KOPT-K1 (cell line): ENCODE results near the gene HSPA5.
A peak's percentile ranks its signal among the peaks of the same experiment; 100 is the strongest.
"Not testable (repeated sequence)": the region's sequence is repeated elsewhere in the genome, so short reads cannot be mapped to it uniquely, and the experiment has no call there.

ENCODE experiments used
- H3K27ac ChIP-seq: fragments of 200-600 bp; sonication (generic); 2 replicates; pipeline ENCODE4 v1.5.1; 2016; ENCODE audit warnings: antibody characterized with exemption, mild to moderate bottlenecking, low read depth, low read length; ENCODE audit not compliant: poor library complexity, severe bottlenecking
- H3K36me3 ChIP-seq: fragments of 200-600 bp; sonication (generic); 2 replicates; pipeline ENCODE4 v1.5.1; 2017; ENCODE audit warnings: antibody characterized with exemption, mild to moderate bottlenecking, low read length, moderate library complexity; ENCODE audit not compliant: insufficient read depth
- H3K9me3 ChIP-seq: fragments of 200-600 bp; sonication (generic); 2 replicates; pipeline ENCODE4 v1.5.1; 2017; ENCODE audit warnings: antibody characterized with exemption, low read length, mild to moderate bottlenecking; ENCODE audit not compliant: insufficient read depth, poor library complexity, severe bottlenecking

Gene HSPA5

DNA sequence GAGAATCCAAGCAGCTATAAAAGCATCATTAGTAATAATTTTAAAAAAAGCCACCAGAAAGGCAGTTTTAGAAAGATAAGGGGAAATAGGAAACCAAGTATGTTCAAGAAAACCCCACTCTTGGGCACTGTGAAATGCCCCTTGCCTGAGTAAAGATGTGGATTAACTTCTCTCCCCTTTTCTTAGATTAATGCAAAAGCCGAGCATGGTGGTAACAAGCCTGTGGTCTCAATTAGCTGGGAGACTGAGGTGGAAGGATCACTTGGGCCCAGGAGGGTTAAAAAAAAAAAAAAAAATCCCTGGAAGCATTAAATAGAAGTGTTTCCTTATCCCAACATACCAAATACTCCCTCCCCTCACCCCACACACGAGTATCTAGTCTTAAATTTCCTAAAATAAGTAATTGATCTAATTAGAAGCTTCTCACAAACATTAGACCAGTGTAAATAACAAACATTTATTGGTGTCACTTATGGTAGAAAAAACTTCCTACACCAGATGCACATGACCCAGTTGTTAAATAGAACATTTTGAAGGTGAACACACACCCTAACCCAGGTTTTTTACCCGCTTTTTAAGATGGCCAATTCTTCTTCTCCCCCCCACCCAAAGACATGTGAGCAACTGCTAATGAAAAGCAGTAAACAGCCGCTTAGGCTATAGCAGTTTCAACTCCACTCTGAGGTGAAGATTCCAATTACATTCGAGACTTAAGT is 5.2 kb downstream of the HSPA5 start:
- Histone ChIP-seq H3K36me3 (peaks cover 72% of the 10 kb centered on the region), H3K27ac (no peak overlapping the region), H3K9me3 (no peaks in the 10 kb centered on the region)

DNA sequence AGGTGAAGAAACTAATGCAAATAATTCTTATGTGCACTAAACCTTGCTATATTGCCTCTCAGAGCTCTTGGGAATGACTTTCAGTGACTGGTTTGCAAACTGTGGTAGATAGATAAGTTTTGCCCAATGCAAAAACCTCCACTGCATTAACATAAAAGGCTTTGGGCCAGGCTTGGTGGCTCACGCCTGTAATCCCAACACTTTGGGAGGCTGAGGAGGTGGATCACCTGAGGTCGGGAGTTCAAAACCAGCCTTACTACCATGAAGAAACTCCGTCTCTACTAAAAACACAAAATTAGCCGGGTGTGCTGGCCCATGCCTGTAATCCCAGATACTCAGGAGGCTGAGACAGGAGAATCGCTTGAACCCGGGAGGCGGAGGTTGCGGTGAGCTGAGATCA is 7.0 kb downstream of the HSPA5 start:
- H3K36me3 ChIP-seq: peaks cover 60% of the 10 kb centered on the region
- not testable (repeated sequence) for H3K27ac ChIP-seq, H3K9me3 ChIP-seq

DNA sequence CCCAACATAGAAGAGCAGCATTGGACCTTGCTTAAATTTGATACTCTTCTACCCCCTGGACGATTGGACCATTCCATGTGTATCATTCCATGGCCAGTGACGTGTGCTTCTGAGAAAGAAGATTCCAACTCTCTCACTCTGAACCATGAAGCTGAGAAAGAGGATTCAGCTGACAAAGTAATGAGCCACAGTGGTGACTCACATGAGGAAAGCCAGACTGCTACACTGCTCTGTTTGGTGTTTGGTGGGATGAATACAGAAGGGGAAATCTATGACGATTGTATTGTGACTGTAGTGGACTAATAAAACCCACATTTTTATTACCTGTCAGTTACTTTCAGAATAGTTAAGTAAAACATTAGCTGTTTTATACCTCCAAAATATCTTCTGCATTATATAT is 7.5 kb downstream of the HSPA5 start:
- no peak overlapping the region for H3K27ac ChIP-seq
- no peaks in the 10 kb centered on the region for H3K9me3 ChIP-seq
- H3K36me3 ChIP-seq: peaks cover 56% of the 10 kb centered on the region

DNA sequence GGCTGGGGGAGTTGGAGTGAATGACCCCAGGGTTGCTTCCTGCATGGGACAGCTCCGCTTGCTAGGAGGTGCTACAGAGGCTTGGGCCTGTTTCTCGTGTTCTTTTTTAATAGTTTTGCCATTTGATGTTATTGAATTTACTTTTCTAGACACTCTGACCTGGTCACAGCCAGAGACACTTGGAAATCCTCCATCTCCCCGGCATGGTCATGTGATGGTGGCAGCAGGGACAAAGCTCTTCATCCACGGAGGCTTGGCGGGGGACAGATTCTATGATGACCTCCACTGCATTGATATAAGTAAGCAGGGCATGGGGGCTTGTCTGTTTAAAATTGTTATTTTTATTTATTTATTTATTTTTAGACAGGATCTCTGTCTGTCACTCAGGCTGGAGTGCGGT is 13.4 kb downstream of the HSPA5 start:
- no peaks in the 10 kb centered on the region for H3K9me3 ChIP-seq
- H3K27ac ChIP-seq: no peak overlapping the region
- H3K36me3 ChIP-seq: peaks cover 16% of the 10 kb centered on the region; the same call in 1 of the 2 replicates

DNA sequence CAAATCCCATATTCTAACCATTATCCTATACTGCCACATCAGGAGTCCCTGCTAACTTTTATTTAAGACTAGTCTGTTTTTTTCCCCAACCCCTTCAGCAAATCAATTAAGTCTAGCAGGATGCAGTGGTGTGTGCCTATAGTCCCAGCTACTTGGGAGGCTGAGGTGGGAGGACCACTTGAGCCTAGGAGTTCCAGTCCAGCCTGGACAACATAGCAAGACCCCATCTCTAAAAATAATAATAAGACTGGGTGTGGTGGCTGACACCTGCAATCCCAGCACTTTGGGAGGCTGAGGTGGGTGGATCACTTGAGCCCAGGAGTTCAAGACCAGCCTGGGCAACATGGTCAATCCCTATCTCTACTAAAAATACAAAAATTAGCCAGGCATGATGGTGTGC is 16.3 kb downstream of the HSPA5 start:
- not testable (repeated sequence) for H3K27ac ChIP-seq, H3K9me3 ChIP-seq
- H3K36me3 ChIP-seq: peaks cover 31% of the 10 kb centered on the region

DNA sequence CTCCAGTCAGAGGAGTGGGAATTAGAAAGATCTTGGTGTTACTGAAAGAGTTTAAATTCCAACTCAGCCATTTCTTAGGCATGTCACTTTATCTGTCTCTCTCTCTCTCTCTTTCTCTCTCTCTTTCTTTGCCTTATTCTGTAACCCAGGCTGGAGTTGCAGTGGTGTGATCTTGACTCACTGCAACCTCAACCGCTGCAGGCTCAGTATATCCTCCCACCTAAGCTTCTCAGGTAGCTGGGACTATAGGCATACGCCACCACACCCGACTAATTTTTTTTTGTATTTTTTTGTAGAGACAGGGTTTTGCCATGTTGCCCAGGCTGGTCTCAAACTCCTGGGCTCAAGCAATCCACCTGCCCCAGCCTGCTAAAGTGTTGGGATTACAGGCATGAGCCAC is 22.5 kb downstream of the HSPA5 start:
- Histone ChIP-seq H3K27ac (no peak overlapping the region), H3K36me3 (peaks cover 39% of the 10 kb centered on the region)

DNA sequence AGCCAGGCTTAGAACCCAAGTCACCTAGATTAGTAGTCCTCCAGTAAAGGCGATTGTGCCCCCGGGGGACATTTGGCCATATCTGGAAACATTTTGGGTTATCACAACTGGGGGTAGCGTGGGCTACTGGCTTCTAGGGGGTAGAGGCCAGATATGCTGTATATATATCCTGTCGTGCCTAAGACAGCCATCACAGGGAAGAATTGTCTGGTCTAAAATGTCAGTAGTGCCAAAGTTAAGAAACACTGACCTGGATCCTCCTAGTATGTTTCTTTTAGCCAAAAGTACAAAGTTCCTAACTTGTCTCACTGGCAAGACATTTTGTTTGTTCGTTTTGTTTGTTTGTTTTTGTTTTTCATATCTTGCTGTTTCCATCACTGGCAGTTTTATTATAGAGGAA is 27.0 kb downstream of the HSPA5 start:
- Histone ChIP-seq H3K9me3 (no peaks in the 10 kb centered on the region), H3K36me3 (peaks cover 37% of the 10 kb centered on the region), H3K27ac (no peak overlapping the region)

More for the DNA sequence above, 22.5 kb downstream of the HSPA5 start:
- no peaks in the 10 kb centered on the region for H3K9me3 ChIP-seq

DNA sequence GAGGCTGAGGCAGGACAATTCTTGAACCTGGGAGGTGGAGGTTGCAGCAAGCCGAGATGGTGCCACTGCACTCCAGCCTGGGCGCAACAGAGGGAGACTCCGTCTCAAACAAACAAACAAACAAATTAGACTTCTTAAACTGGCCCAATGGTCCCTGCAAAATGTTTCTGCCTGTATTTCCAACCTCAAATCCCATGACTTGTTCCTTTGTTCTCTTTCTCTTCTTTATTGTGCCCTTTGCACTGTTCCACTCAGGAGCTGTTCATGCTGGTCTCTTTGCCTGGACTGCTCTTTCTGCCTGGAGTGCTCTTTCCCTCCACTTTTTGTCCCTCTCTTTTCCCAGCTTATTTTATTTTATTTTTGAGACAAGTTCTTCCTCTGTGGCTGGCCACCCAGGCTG is 36.7 kb downstream of the HSPA5 start:
- no peak overlapping the region for H3K27ac ChIP-seq
- peaks cover 38% of the 10 kb centered on the region for H3K36me3 ChIP-seq
- H3K9me3 ChIP-seq: no peaks in the 10 kb centered on the region

DNA sequence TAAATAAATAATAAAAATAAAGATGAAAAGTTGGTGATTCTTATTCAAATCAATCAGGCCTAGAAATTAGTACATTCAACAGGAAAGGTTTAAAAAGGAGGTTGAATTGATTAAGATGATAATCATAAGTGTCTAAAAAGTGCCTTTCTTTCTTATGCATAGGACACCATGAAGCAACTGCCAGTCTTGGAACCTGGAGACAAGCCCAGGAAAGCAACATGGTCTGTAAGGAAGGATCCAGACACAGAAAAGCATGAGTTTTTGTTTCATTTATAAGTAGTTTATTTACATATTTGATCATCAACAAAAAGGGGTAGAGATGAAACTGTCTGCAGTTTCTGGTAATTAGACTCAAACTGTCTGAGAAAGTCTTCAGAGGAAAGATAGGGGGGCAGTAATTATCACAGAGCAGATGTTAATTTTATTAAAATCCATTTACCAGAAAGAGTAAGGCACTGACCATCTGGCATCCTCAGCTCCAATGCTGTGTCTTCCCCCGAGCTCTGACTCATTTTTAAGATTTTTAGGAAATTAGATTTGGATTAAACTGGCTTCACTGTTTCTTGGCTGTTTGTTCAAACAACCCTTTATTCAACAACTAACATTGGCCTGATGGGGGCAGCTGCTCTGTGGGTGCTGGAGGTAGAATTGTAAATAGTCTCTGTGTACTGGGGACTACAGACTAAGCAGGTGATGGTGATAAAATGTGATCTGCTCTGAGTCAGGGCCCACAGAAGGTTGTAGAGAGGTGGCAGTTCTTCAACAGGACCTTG is 38.1 kb downstream of the HSPA5 start:
- Histone ChIP-seq H3K9me3 (no peaks in the 10 kb centered on the region), H3K36me3 (peaks cover 29% of the 10 kb centered on the region), H3K27ac (no peak overlapping the region)

DNA sequence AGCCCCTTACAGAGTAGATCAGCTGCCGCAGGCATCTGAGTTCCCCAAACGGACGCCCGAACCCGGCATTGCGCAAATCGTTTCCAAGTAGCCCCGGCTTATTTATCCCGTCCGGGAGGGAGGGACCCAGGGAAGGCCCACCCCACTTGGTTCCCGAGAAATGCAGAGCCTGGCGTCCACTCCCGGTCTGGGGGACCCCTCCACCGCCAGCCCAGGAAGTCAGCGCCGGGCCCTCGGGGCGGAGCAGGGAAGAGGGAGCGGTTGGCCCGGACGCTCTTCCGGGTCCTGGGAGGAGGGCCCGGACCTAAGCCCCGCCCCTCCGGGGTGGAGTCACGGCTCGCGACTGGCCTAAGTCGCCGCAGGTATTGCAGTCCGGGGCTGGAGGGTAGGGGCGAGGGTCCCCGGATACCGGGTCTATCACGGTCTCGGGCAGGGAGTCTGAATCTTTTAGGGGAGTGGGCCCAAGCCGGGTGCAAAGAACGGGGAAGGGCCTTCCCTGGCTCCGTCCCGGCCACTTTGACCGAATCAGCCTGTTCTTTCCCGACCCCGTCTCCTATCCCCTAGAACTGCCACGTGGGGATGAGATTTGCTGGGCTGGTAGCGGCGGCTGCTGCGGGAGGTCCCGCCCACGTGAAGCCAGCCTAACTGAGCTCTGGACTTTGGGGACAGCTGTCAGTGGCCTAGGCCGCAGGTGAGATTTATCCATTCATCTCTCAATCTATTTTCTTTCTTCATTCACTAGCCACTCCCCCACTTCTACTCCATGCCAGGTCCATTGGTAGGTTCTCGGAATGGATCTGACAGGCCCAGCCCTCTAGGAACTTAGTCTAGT is 40.7 kb downstream of the HSPA5 start, which contains the start of gene RABEPK:
Gene RABEPK, plus strand, starts transcription at position 327 of the 832 bp plus-strand sequence. CDS start 2,472 bp downstream, outside the sequence.
- peaks cover 16% of the 10 kb centered on the region; the same call in 1 of the 2 replicates for H3K36me3 ChIP-seq
- H3K27ac ChIP-seq: peak within 1 kb of the TSS; percentile 87

DNA sequence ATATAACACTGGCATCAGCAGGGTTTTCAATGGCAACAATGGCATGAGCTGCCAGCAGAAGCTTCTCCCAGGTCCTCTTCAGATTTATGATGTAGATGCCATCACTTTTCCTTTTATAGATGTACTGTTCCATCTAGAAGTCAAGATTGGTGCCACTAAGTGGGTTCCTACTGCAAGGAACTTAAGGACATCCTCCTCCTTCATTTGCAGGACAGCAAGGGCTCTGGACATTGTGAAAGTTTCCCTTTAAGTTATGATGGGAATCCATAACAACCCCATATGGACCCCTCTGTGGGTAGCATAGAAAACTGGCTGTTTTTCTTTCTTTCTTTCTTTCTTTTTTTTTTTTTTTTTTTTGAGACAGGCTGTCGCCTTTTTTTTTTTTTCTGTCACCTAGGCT is 45.6 kb downstream of the HSPA5 start:
- not testable (repeated sequence) for H3K9me3 ChIP-seq, H3K36me3 ChIP-seq
- peak overlapping the region; percentile 63 for H3K27ac ChIP-seq

More for the DNA sequence above, 40.7 kb downstream of the HSPA5 start, which contains the start of gene RABEPK:
- no peaks in the 10 kb centered on the region for H3K9me3 ChIP-seq

DNA sequence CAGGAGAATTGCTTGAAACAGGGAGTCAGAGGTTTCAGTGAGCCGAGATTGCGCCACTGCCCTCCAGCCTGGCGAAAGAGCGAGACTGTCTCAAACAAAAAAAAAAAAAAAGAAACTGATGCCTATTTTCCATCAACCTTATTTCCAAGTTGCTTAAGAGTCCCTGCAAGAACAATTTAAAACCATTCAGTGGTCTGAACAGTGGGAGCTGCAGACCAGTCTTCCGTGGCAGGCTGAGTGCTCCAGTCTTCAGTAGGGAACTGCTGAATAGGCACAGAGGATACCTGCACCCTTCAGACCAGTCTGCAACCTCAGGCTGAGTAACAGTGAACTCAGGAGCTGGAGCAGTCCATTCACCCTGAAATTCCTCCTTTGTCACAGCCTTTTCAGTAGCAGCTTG is 46.7 kb downstream of the HSPA5 start:
- H3K9me3 ChIP-seq, H3K36me3 ChIP-seq: not testable (repeated sequence)
- H3K27ac ChIP-seq: peak overlapping the region; percentile 63

DNA sequence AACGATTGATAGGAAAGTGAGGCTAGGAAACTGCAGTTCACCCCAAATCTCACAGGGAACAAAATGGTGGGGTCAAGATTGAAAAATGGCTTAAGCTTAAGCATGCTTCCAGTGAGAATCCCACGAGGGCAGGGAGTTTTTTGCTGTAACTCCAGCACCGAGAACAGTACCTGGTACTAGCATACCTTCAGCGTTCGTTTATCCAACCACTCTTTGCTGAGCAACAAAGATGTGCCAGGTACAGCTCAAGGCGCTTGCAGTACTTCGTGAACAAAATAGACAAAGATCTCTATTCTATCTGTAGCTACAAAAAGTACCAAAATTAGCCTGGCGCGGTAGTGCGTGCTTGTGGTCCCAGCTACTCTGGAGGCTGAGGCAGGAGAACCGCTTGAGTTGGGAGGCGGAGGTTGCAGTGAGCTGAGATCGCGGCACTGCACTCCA is 50.8 kb downstream of the HSPA5 start:
- Histone ChIP-seq H3K9me3 (no peaks in the 10 kb centered on the region), H3K36me3 (peaks cover 7% of the 10 kb centered on the region; the same call in 1 of the 2 replicates), H3K27ac (peak overlapping the region; percentile 92)

DNA sequence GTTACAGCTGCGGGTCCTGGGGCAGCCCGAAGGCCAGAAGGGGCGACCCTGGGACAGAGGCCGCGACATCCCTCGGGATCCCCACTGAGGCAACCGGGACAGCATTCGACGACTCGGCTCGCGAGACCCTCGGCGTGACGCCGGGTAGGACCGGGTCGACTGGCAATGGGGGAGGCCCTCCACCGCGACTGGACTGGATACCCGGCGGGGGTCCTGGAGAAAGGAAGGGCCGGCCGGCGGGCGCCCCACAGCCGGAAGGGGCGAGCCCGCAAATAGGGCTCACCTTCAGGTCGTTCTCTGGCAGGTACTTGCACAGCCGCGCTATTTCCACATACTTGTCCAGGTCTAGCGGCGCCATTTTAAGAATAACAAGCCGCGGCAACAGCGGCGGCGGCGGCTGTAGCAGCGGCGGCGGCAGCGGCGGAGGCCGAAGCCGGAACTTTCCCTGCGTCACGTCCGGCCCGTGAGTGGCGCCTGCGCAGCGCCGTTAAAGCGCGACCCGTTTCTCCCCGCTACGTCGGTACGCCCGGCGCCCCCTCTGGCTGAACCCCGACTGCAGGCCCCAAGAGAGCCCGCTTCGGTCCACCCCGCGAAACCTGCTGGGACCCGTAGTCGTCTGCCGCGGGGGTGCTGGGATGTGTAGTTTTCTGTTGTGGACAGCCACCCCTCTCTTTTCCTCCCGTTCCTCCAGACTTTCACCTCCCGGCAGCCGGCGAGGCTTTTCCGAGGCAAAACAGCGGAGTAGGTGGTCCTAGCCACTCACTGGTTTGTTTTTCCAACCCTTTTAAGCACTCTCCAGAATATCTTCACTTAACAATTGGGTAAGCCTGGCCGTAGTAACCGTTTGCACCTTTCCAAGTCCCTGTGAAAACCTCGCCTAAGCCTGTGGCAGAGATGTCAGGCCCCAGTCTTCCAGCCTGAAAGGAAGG is 51.5 kb downstream of the HSPA5 start, which contains the start of gene PPP6C:
Gene PPP6C, minus strand, starts transcription at position 443 of the 929 bp plus-strand sequence. Its CDS starts 85 bp downstream, at position 358.
- no peaks in the 10 kb centered on the region for H3K9me3 ChIP-seq
- peaks cover 7% of the 10 kb centered on the region; the same call in 1 of the 2 replicates for H3K36me3 ChIP-seq
- peak within 1 kb of the TSS; percentile 92 for H3K27ac ChIP-seq
